GOT3 (cell line): ENCODE results near the gene ALKBH5.
"Not testable (repeated sequence)": the region's sequence is repeated elsewhere in the genome, so short reads cannot be mapped to it uniquely, and the experiment has no call there.

Experiments used
- DNase-seq: peaks from one replicate; lab custom pipeline; 2025; ENCODE audit warnings: mixed read lengths; lab: John Stamatoyannopoulos, UW

The ALKBH5 gene

DNA sequence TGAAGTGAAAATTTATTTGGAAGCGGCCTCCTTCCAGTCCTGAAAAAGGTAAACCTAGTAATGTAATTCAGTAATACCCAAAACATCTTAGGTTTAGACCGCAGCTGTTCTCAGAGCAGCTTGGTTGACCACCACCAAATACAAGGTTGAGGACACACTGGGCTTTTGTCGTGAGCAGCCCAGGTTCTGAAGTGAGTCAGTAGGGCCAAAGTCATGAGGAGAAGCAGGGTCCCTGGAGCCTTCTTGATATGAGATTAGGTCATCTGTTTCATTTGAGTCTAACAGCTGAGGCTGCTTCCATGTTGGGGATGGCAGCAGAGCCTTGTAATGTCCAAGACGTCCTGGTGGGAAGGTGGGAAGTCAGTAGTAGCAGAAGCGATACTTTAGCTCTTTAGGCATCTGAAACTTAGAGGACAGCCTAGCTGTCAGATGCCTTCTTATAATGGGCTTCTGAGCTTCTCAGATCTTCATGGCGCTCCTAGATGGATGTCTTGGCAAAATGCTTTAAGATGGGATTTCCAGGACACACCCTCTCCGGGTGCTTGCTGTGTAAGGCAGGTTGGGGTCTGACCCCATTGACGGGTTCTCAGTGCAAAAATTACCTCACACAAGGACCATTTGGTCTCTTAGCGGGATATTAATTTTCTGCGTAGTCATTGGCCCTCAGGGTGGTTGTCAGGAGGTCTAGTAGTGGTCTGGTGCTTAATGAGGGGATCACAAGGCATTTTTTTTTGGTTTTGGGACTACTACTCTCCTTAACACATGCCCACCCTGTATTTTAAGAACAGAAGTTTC lies 2.4 kb downstream of the ALKBH5 start:
- DNase-seq, result no peak

DNA sequence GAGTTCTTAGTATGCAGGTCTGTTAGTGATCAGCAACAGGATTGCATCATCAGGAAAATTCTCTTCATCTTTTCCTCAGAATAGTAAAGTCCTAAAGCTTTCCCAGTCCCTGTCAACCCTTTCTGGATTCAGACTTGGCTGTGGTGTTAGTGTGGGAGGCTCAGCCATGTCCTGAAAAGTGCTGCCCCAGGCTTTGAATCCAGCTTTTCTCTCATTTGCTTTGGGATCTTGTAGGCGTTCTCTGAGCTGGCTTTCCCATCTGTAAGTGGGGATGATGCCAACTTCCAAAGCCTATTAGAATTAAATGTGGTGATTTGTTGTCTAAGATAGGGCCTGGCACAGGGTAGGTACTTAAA lies 3.0 kb downstream of the ALKBH5 start:
- DNase-seq, result no peak

DNA sequence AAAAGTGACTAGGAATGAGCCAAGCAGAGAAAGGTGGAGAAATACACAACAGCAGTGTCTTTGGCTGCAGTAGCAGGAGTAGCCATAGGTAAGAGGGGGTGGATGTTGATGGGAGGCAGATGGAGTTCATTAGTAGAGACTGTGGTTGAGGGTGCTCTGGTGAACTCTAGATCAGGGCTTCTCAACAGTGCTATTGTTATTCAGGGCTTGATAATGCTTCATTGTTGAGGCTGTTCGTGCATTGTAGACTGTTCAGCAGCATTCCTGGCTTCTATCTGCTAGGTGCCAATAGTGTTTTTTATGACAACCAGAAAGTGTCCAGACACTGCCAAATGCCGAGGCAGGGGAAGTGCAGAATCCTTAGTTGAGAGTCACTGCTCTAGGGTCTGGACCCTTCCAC lies 3.6 kb downstream of the ALKBH5 start:
- DNase-seq, result no peak

DNA sequence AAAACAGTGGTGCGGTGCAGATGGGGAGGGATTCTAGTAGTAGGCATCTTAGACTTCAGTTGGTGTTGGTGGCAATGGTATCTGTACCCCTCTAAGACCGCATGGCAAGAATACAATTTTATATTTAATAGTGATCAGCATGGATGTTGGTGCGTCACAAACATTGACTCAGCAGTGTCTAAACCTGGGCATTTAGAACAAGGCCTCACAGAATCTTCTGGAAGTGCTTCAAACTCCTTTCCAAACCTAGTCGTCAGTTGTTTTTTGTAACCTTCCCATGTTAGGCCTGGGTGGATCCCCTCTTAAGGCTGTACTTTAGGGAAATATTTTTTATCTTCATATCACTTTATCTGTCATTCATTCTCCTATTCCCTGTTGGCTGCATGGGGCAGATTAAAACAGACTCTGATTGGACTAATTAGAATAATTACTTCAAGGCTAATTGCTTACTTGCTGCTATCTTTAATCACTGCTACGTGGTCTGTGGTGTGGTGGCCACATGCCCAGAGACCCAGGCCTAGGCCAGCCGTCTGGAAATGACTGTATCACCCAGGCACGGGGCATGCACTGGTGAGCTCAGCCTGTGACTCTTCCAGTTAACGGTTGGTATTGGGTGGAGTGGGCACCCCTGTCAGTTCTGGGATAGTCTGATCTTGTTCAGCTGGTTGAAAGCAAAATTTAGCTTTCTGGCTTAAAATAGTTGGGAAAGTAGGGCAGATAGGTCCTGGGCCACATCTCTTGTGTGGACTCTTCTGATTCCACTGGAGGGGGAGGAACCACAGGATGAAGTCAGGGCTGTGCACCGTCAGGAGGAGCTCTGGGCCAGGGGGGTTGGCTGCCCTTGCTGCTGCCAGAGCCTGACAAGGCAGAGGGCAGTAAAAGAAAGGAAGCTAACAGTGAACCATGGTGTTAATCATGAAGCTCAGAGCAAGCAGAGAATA lies 4.5 kb downstream of the ALKBH5 start:
- DNase-seq, result no peak

- DNase-seq, result no peak
Observed at GRCh38 chr17:18190628-18191235, 7.1 kb downstream of the ALKBH5 start.

GRCh38 chr17:18191236-18191667 lies 7.6 kb downstream of the ALKBH5 start:
- DNase-seq, result no peak

DNA sequence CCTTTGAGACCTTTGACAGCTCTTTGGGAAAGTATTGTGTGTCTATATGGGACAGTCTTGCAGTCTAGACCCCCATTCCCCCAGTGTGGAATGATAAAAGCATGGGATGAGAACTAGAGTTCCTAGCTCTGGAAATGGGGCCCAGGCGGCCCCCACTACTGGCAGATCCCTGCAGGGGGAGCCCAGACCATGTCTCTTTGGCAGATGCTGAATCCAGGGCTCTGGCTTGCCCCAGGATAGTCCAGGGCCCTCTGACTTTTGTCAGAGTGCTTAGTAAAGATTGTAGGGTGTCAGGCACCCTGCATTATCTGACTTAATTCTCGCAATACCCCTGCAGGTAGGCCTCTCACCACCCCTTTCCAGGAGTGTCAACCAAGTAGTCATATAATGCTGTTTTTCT lies 8.3 kb downstream of the ALKBH5 start:
- no peak for DNase-seq

DNA sequence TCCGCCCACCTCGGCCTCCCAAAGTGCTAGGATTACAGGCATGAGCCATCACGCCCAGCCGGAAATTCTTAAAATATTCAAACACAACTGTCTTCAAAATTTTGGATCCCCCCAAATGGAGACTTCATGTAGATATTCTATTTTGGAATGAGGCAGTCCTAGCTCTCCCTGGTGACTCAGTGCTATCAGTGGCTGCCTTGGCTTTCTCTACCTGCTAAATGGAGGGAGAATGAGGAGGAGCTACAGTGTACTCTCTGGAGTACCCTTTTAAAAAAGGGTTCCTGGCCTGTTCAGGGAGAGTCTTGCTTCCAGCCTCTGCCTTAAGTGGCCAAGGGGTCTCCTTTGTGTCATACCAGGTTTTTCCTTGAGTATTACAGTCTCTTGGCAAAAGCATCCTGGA lies 10.8 kb downstream of the ALKBH5 start:
- DNase-seq, result no peak

DNA sequence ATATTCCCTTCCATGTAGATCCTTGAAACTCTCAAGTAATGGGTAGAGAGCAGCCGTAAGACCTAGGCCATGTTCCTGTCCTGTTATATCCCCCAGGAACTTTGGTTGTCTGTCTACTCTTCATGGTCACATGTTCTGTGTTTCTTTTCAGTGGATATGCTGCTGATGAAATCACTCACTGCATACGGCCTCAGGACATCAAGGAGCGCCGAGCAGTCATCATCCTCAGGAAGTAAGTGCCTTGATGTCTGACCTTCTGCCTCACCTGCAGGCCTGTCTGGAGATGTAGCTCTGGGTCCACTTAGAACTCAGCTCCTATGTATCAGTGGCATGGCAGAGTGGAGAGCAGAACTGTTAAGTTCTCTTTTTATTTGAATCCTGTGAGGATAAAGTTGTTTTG lies 11.2 kb downstream of the ALKBH5 start:
- no peak for DNase-seq

GRCh38 chr17:18195246-18195645 lies 11.6 kb downstream of the ALKBH5 start:
- no peak for DNase-seq

DNA sequence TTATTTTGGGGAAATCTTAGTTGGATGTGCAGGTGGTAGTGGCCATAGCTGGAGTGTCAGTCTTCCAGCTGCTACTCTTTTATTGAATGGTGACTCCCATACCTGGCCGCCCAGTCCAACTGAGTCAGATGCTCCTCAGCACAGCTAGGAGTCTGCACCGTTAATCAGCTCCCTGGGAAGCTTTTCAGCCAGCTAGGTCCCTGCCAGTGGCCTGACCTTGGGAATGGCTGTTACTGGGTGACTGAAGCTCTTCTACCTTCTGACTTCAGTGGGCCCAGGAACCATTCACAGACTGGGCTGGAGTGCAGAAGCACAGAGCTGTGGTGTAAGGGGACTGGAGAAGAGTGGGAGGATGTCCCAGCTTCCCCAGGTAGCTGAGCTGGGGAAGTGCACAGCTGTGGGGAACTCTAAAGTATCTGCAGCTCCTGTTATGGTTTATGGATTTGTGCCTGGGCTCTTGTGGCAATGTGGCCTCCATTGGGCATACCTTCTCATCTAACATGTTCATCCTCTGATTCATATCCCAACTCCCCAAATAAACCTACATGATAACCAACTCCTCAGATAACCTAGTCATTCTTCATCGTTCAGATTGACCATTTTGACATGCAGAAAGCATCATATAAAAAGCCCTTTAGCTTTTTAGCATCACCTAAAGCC lies 14.0 kb downstream of the ALKBH5 start:
- no peak for DNase-seq

DNA sequence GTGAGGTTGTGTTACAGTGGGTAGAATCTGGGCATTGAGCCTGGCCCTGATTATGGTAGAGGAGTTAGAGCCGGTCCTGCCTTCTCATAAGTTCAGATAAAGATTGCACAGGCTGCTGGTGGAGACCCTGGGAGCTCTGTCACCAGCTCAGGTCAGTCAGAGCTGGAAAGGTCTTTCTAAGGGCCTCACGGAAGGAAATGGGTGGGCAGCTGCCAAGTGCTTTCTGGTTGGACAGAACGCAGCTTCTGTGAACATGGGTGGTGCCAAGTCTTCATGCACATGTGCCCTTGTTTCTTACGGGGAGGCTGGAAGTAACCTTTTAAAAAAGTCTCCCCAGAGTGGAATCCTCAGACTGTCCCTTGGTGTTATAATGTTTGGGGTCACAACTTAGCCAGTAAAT lies 14.9 kb downstream of the ALKBH5 start:
- no peak for DNase-seq

DNA sequence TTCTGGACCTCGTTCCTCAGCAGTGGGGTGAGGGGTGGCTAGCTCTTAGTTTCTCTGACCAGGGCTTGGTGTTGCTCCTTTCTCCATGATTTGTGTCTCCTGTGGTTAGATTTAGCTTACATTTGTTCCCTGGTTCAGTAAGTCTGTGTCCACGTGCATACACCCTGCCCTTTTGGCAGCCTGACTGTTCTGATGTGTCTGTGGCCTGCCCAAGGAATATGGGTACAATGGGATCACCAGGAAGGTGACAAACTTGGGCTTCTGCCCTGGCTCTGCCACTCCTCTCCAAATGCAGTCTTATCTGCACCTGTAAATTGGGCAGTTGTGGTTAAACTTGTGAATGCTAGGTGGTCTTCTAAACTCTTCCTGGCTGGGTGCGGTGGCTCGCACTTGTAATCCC lies 17.5 kb downstream of the ALKBH5 start:
- DNase-seq, result no peak

- no peak for DNase-seq
Observed at GRCh38 chr17:18203308-18203707, 19.7 kb downstream of the ALKBH5 start.

DNA sequence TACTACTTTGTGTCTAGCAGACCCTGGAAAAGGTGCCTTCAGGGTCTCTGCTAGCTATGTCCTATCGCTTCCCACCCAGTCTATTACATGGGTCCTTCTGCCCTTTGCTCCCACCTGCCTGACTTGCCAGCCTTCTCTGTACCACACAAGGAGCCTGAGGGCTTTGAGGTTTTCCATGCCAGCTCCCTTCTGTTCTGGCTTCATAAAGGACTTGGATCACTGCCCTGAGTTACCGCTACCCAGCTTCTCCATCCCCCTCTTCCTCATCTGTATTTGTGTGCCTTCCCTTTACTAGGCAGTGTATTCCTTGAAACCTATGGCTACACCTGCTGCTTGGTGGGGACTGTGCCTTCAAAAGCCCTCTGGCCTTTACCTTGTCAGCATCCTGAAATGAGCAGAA lies 22.2 kb downstream of the ALKBH5 start:
- DNase-seq, result no peak

DNA sequence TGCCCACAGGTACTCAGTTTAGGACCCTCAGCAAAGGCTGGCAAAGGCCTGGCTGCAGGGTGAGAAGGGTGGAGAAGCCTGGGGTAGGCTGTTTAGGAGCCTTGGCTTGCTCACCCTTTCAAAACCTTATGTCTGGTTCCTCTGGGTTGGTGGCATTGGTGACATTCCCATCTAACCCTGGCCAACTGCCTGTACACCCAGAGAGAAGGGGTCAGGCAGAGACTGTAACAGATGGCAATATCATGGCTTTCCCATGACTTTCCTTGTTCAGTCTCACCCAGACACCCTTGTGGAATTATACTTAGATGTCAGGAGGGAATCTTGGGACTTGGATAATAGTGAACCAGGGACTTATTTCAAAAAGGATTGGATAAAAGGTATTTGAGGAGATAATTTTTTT lies 23.3 kb downstream of the ALKBH5 start:
- no peak for DNase-seq

DNA sequence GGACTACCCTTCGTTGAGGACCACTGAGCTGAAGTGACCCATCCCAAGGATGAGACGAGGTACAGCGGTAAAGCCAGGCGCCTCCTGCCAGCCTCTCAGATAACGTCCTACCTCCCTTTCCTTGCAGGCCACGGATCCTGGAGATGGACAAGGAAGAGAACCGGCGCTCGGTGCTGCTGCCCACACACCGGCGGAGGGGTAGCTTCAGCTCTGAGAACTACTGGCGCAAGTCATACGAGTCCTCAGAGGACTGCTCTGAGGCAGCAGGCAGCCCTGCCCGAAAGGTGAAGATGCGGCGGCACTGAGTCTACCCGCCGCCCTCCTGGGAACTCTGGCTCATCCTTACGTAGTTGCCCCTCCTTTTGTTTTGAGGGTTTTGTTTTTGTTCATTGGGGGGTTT lies 24.5 kb downstream of the ALKBH5 start:
- DNase-seq, result no peak

DNA sequence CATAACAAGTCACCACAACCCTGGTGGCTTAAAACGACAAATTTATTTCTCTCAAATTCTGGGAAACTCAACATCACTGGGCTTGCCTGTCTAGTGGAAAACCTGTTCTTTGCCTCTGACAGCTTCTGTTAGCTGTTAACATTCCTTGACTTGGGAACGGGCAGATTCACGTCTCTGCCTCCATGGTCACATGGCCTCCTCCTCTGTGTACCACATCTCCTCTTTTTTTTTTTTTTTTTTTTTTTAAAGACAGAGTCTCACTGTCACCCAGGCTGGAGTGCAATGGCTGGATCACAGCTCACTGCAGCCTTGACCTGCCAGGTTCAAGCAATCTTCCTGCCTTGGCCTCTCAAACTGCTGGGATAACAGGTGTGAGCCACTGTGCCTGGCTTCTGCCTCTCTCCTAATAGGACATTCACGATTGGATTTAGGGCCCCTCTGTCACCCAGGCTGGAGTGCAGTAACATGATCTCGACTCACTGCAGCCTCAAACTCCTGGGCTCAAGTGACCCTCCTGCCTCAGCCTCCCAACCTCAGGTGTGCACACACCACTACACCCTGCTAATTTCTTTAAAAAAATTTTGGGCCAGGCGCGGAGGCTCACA lies 30.1 kb downstream of the ALKBH5 start:
- no peak for DNase-seq

- not testable (repeated sequence) for DNase-seq
Observed at GRCh38 chr17:18216906-18217305, 33.3 kb downstream of the ALKBH5 start.

- peak; percentile 37 for DNase-seq
Observed at GRCh38 chr17:18217412-18218015, 33.9 kb downstream of the ALKBH5 start.

DNA sequence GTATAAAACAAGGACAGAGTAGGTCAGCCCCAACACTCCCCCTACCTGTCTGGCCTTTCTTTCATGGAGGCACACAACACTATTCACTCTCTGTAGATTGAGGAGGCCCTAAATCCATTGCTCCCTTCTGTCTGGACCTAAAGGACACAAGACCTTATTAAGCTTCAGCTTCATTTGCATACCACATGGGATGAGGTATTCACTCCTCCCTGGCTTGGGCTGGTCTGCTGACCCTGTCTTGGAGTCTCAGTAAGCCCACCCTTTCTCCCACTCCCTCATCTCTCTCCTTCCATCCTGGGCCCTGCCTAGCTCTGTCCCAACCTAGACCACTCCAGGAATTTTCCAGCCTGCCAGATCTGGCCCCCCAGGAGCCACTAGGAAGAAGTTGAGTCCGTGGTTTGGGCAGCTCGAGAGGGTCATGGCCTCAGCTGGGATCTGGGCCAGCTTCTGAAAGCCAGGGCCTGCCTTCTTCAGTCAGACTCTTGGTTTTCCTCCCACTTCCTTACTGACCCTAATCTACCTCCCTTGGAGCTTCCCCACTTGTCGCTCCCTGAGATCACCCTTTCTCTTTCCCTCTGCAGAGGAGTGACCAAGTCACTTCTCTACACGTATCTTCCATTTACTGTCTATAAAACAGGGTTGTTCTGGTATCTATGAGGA lies 35.3 kb downstream of the ALKBH5 start:
- DNase-seq, result peak; percentile 12
